ENCODE results near the gene ATP10D.

DNA sequence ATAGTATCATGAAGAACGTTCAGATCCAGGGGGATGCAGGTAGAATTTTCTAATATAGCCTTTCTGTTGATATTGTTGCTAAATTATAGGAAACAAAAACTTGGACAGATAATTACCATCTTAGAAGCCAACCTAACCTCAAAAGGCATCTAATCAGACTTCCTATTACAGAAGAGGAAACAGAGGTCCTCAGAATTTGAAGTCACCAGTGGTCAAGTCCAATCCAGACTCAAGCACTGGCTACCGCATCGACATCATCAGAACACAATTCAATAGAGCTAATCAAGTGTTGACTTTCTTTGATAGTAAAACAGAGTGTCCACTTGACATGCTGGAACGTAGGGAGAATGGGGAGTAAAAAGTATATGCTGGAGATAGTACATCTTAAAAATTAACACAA, 10.3 kb upstream of the ATP10D start:
- no peak for TF ChIP-seq CTCF (IDR thresholded peaks at IDR 0.05)
- no peak for TF ChIP-seq POLR2A (IDR thresholded peaks at IDR 0.05)
